ENCODE measurements around the gene VPS45. TPM values are rescaled to one million over a fixed set of nuclear protein-coding genes. Genes with fewer than 3 reads are reported as not detected.

Gene VPS45
- total and polyA plus RNA-seq, 2 of the 8 experiments (the other 6 are each of a cell fraction or from before 2014, with no cell fraction given): 19.1 to 27.6 TPM

DNA sequence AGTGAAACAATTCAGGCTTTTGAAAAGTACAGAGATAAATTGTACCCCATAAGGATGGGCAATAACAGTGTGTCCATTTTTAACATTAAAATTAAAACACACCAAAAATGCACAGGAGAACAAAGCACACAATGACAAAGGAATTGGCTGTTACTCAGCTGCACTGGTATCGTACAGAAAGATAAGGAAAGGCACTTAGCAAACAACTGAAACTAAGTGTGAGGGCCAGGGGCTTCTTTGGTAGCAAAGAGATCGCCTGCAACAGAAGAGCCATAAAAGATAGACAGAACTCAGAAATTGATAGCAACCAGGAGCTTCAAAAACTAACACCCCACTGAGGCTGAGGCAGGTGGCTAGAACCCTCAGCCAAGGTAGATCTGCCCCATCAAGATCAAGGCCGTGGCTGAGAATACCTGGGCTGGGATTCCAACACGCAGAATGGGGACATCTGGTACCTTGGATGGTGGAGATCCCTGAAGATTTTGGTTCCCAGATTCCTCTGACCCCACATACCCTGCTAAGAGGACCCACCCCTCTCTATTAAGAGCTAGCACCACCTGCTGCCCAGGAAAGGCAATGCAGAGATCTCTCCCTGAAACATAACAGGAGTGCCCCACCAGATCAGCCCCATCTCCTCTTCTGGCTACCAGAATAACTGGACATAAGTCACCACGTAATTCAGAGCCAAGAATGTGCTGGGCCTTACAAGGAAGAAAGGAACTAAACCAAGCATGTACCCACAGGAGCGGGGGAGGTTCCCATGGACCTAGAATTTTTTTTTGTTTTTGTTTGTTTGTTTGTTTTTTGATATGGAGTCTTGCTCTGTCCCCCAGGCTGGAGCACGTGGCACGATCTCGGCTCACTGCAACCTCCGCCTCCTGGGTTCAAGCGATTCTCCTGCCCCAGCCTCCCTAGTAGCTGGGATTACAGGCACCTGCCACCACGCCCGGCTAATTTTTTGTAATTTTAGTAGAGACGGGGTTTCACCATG lies 98.3 kb downstream of the VPS45 start (continued):
- peak; percentile 39 for TF ChIP-seq CTBP2 (IDR thresholded peaks at IDR 0.05; ENCODE audit: borderline replicate concordance, insufficient read depth, insufficient read length, low read length)

All from H1 (cell line).